Keratinocyte (primary cell): ENCODE data around the gene PSMG2. TPM values are rescaled to one million over a fixed set of nuclear protein-coding genes. Genes with fewer than 3 reads are reported as not detected.

ENCODE experiments used
- DNase-seq: peaks from one replicate; pipeline ENCODE4 v3.0.0-alpha.2; 2011; ENCODE audit warnings: low read depth, missing footprints, low spot score
- FAIRE-seq: peaks from 2 replicates; lab custom pipeline; 2011; peaks lifted over from hg19 to GRCh38; lab: Jason Lieb, UNC
- H2AFZ ChIP-seq: 2 replicates; pipeline ENCODE4 v1.6.0; 2012; ENCODE audit warnings: low read length, control low read depth, inconsistent platforms; ENCODE audit not compliant: control insufficient read depth
- H3K27ac ChIP-seq: 2 replicates; pipeline ENCODE4 v1.5.1; 2011; ENCODE audit warnings: low read length; ENCODE audit not compliant: control insufficient read depth, insufficient read depth
- H3K27me3 ChIP-seq: 3 replicates; pipeline ENCODE4 v1.6.0; 2011; ENCODE audit warnings: low read length; ENCODE audit not compliant: control insufficient read depth, insufficient read depth; ENCODE audit errors: extremely low read depth
- H3K36me3 ChIP-seq, 2 experiments: 2 replicates in 1 of 2; 3 replicates in 1 of 2; pipeline ENCODE4 v1.5.1; 2011; ENCODE audit warnings: low read length in 2 of 2, mild to moderate bottlenecking in 1 of 2; ENCODE audit not compliant: control insufficient read depth in 2 of 2, insufficient read depth in 2 of 2; ENCODE audit errors: extremely low read depth in 1 of 2
- H3K4me1 ChIP-seq: 3 replicates; pipeline ENCODE4 v1.5.1; 2011; ENCODE audit warnings: low read length; ENCODE audit not compliant: control insufficient read depth, insufficient read depth; ENCODE audit errors: extremely low read depth
- H3K4me2 ChIP-seq: 3 replicates; pipeline ENCODE4 v1.6.0; 2011; ENCODE audit warnings: low read depth, low read length; ENCODE audit not compliant: control insufficient read depth, insufficient read depth; ENCODE audit errors: extremely low read depth
- H3K4me3 ChIP-seq, 3 experiments: fragments of 200-600 bp in 1 of 3; sonication (generic) in 1 of 3; 2 replicates in 2 of 3; 3 replicates in 1 of 3; pipeline ENCODE4 v1.5.1; 2011 to 2016; ENCODE audit warnings: low read length in 3 of 3, mild to moderate bottlenecking in 3 of 3, control low read depth in 2 of 3, inconsistent platforms in 1 of 3, low read depth in 1 of 3, mixed read lengths in 1 of 3, mixed run types in 1 of 3, moderate library complexity in 1 of 3; ENCODE audit not compliant: control insufficient read depth in 2 of 3, insufficient read depth in 2 of 3; ENCODE audit errors: extremely low read depth in 1 of 3
- H3K79me2 ChIP-seq: 2 replicates; pipeline ENCODE4 v1.6.0; 2012; ENCODE audit warnings: low read length; ENCODE audit not compliant: control insufficient read depth, insufficient read depth
- H3K9ac ChIP-seq: 3 replicates; pipeline ENCODE4 v1.6.0; 2011; ENCODE audit warnings: low read length; ENCODE audit not compliant: control insufficient read depth, insufficient read depth; ENCODE audit errors: extremely low read depth
- H3K9me1 ChIP-seq: 3 replicates; pipeline ENCODE4 v1.6.0; 2011; ENCODE audit warnings: low read length; ENCODE audit not compliant: control insufficient read depth, insufficient read depth; ENCODE audit errors: extremely low read depth
- H3K9me3 ChIP-seq: 2 replicates; pipeline ENCODE4 v1.5.1; 2012; ENCODE audit warnings: low read depth, low read length; ENCODE audit not compliant: control insufficient read depth
- H4K20me1 ChIP-seq: 3 replicates; pipeline ENCODE4 v1.6.0; 2011; ENCODE audit warnings: low read length; ENCODE audit not compliant: control insufficient read depth, insufficient read depth; ENCODE audit errors: extremely low read depth
- EZH2 ChIP-seq: IDR thresholded peaks from one replicate; pipeline ENCODE4 v1.6.1; 2012; ENCODE audit warnings: inconsistent platforms, mild to moderate bottlenecking, low read length, moderate library complexity
- dilution Hi-C: fragments of 300-500 bp; cut with MboI; formaldehyde crosslinking; loops from one replicate; pipeline ENCODE4 v1.7.0; 2020; ENCODE audit warnings: low sequenced_read_pairs; ENCODE audit not compliant: extremely low pct_ligation_motif_present
- polyA plus RNA-seq, 5 experiments: library from polyadenylated mRNA; depleted of rRNA in 3 of 5; stranded (reverse) in 3 of 5; stranded (forward) in 1 of 5; unstranded in 1 of 5; fragments of >200 nt; gene quantifications; 1 replicate in 1 of 5; 2 replicates in 3 of 5; 3 replicates in 1 of 5; pipeline versions ENCODE4 v1.2.1 to v1.2.3, GENCODE V29; 2011 to 2012; ENCODE audit warnings: missing spikeins in 2 of 5, low read depth in 1 of 5, low replicate concordance in 1 of 5
- TF ChIP-seq, protein P1 (sequence below), 3 experiments: IDR thresholded peaks in 1 of 3; conservative IDR thresholded peaks in 1 of 3; optimal IDR thresholded peaks in 1 of 3; 2 replicates in 2 of 3; 3 replicates in 1 of 3; pipeline versions ENCODE3 to v1.5.1; 2011; ENCODE audit warnings: low read length in 3 of 3, mild to moderate bottlenecking in 3 of 3, moderate library complexity in 2 of 3, control low read depth in 1 of 3, inconsistent platforms in 1 of 3; ENCODE audit not compliant: insufficient read depth in 2 of 3; ENCODE audit errors: extremely low read depth in 1 of 3

Gene PSMG2
- polyA plus RNA-seq, 1 donor (not counting 4 experiments of a cell fraction or from before 2014, with no cell fraction given) = 69.3 TPM

DNA sequence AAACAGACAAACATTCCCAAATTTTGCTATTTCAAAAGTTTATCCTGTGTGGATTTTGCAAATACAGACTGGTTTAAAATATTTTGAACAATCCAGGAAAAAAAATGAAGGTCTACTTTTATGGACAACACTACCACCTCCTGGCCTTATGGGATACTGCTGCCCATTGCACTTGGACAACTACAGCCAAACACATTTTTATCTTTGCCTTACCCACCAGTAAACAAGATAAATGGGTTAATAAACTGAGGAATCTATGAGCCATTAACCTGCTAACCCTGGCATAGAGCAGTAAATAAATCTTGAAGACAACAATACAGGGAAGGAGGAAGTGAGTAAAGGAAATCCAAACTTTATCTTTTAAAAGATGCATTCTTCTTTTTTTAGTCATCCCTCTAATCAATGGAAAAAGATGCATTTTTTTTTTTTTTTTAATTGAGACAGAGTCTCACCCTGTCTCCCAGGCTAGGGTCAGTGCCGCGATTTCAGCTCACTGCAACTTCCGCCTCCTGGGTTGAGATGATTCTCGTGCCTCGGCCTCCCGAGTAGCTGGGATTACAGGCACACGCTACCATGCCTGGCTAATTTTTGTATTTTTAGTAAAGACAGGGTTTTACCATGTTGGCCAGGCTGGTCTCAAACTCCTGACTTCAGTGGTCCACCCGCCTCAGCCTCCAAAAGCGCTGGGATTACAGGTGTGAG lies 42.8 kb upstream of the PSMG2 start:
- H3K36me3 ChIP-seq = no peaks in the 10 kb centered on the region
- no peak for DNase-seq
- H3K4me2 ChIP-seq = no peak overlapping the region

DNA sequence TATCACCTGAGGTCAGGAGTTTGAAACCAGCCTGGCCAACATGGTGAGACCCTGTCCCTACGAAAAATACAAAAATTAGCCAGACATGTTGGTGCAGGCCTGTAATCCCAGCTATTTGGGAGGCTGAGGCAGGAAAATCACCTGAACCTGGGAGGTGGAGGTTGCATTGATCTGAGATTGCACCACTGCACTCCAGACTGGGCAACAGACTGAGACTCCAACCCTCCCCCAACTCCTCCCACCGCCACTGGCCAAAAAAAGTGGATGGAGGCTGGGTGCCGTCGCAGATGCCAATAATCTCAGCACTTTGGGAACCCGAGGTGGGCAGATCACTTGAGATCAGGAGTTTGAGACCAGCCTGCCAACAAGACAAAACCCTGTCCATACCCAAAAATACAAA lies 34.8 kb upstream of the PSMG2 start:
- no peaks in the 10 kb centered on the region for H3K9me1 ChIP-seq
- no peaks in the 10 kb centered on the region for H4K20me1 ChIP-seq
- DNase-seq (no peak), FAIRE-seq (no peak)
- H3K4me3 ChIP-seq = no peak overlapping the region
- no peak overlapping the region for H3K9ac ChIP-seq
- no peaks in the 10 kb centered on the region for H3K4me1 ChIP-seq
- H2AFZ ChIP-seq = no peak overlapping the region
- no peaks in the 10 kb centered on the region for H3K36me3 ChIP-seq
- H3K79me2 ChIP-seq = no peaks in the 10 kb centered on the region
- H3K9me3 ChIP-seq = no peaks in the 10 kb centered on the region
- TF ChIP-seq EZH2 = no peak
- TF ChIP-seq, protein P1, sequence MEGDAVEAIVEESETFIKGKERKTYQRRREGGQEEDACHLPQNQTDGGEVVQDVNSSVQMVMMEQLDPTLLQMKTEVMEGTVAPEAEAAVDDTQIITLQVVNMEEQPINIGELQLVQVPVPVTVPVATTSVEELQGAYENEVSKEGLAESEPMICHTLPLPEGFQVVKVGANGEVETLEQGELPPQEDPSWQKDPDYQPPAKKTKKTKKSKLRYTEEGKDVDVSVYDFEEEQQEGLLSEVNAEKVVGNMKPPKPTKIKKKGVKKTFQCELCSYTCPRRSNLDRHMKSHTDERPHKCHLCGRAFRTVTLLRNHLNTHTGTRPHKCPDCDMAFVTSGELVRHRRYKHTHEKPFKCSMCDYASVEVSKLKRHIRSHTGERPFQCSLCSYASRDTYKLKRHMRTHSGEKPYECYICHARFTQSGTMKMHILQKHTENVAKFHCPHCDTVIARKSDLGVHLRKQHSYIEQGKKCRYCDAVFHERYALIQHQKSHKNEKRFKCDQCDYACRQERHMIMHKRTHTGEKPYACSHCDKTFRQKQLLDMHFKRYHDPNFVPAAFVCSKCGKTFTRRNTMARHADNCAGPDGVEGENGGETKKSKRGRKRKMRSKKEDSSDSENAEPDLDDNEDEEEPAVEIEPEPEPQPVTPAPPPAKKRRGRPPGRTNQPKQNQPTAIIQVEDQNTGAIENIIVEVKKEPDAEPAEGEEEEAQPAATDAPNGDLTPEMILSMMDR (optimal IDR thresholded peaks at IDR 0.05 in 1 of 3, IDR thresholded peaks at IDR 0.05 in 1 of 3, conservative IDR thresholded peaks at IDR 0.05 in 1 of 3; ENCODE audit: extremely low read depth in 1 of 3, insufficient read depth in 2 of 3, low read length in 3 of 3) = no peak
- H3K27me3 ChIP-seq = no peaks in the 10 kb centered on the region
- dilution Hi-C loops = no loop called here
- no peak overlapping the region for H3K27ac ChIP-seq
- no peak overlapping the region for H3K4me2 ChIP-seq

More for the DNA sequence above, 42.8 kb upstream of the PSMG2 start:
- no peaks in the 10 kb centered on the region for H3K9me3 ChIP-seq
- TF ChIP-seq, protein P1 (optimal IDR thresholded peaks at IDR 0.05 in 1 of 3, IDR thresholded peaks at IDR 0.05 in 1 of 3, conservative IDR thresholded peaks at IDR 0.05 in 1 of 3; ENCODE audit: extremely low read depth in 1 of 3, insufficient read depth in 2 of 3, low read length in 3 of 3) = peak; percentile 61 to 89 (median 77)
- no peak for TF ChIP-seq EZH2
- no peaks in the 10 kb centered on the region for H3K27me3 ChIP-seq
- no peak overlapping the region for H3K4me3 ChIP-seq
- no peak overlapping the region for H2AFZ ChIP-seq
- no peak overlapping the region for H3K27ac ChIP-seq
- no peaks in the 10 kb centered on the region for H3K9me1 ChIP-seq
- H3K9ac ChIP-seq = no peak overlapping the region
- H3K79me2 ChIP-seq = peaks cover 19% of the 10 kb centered on the region
- peak; percentile 89 for FAIRE-seq
- no peaks in the 10 kb centered on the region for H4K20me1 ChIP-seq
- peaks cover 7% of the 10 kb centered on the region for H3K4me1 ChIP-seq
- dilution Hi-C loops = no loop called here
